HG03469 (cell line): ENCODE results near the gene PRAMEF15.
"Not testable (repeated sequence)": the region's sequence is repeated elsewhere in the genome, so short reads cannot be mapped to it uniquely, and the experiment has no call there.

Source experiments
- ATAC-seq: cut with Tn5 transposase; IDR thresholded peaks from one replicate; pipeline ENCODE4 v1.9.1; 2021; ENCODE audit warnings: mild to moderate bottlenecking, moderate library complexity, moderate number of reproducible peaks; ENCODE audit not compliant: unreplicated experiment

The PRAMEF15 gene

GRCh38 chr1:13315281-13315680 lies at the start of gene PRAMEF15:
TSS of gene PRAMEF15 (plus strand) at chr1:13315581. CDS start at chr1:13318408, 2,827 bp downstream.
- not testable (repeated sequence) for ATAC-seq

GRCh38 chr1:13277016-13277415 lies 38.4 kb upstream of the PRAMEF15 start:
- not testable (repeated sequence) for ATAC-seq

- ATAC-seq = not testable (repeated sequence)
Measured at GRCh38 chr1:13279617-13280016, 35.8 kb upstream of the PRAMEF15 start.

- ATAC-seq = not testable (repeated sequence)
Measured at GRCh38 chr1:13285037-13285436, 30.3 kb upstream of the PRAMEF15 start, which contains the start of gene PRAMEF8. TSS of gene PRAMEF8 (minus strand) at chr1:13285137. CDS start at chr1:13284091, 1,046 bp downstream.

- ATAC-seq = not testable (repeated sequence)
Measured at GRCh38 chr1:13289030-13289429, 26.4 kb upstream of the PRAMEF15 start.

- ATAC-seq = not testable (repeated sequence)
Measured at GRCh38 chr1:13297216-13297931, 18.0 kb upstream of the PRAMEF15 start.

- ATAC-seq = not testable (repeated sequence)
Measured at GRCh38 chr1:13298699-13299098, 16.7 kb upstream of the PRAMEF15 start.

GRCh38 chr1:13302197-13302596 lies 13.2 kb upstream of the PRAMEF15 start:
- not testable (repeated sequence) for ATAC-seq

GRCh38 chr1:13303239-13303638 lies 12.1 kb upstream of the PRAMEF15 start, which contains the start of gene PRAMEF33:
TSS of gene PRAMEF33 (plus strand) at chr1:13303539. CDS start at chr1:13305955, 2,416 bp downstream.
- ATAC-seq = not testable (repeated sequence)

- not testable (repeated sequence) for ATAC-seq
Measured at GRCh38 chr1:13342496-13342895, 27.1 kb downstream of the PRAMEF15 start.

GRCh38 chr1:13347034-13347433 lies 31.7 kb downstream of the PRAMEF15 start, which contains the start of gene PRAMEF14:
TSS of gene PRAMEF14 (minus strand) at chr1:13347134. CDS start at chr1:13345314, 1,820 bp downstream.
- not testable (repeated sequence) for ATAC-seq

GRCh38 chr1:13353476-13353875 lies 38.1 kb downstream of the PRAMEF15 start:
- ATAC-seq = not testable (repeated sequence)

GRCh38 chr1:13354475-13354874 lies 39.1 kb downstream of the PRAMEF15 start:
- not testable (repeated sequence) for ATAC-seq

- ATAC-seq = not testable (repeated sequence)
Measured at GRCh38 chr1:13356774-13357173, 41.4 kb downstream of the PRAMEF15 start.

- not testable (repeated sequence) for ATAC-seq
Measured at GRCh38 chr1:13362364-13362763, 47.0 kb downstream of the PRAMEF15 start.

- ATAC-seq = not testable (repeated sequence)
Measured at GRCh38 chr1:13364928-13365327, 49.5 kb downstream of the PRAMEF15 start.

GRCh38 chr1:13366536-13366935 lies 51.2 kb downstream of the PRAMEF15 start:
- not testable (repeated sequence) for ATAC-seq

- not testable (repeated sequence) for ATAC-seq
Measured at GRCh38 chr1:13368544-13368943, 53.2 kb downstream of the PRAMEF15 start.
